Chondrocyte (in vitro differentiated cells): ENCODE data around the gene METTL16. TPM values are rescaled to one million over a fixed set of nuclear protein-coding genes. Genes with fewer than 3 reads are reported as not detected.

Experiments used
- DNase-seq: peaks from one replicate; pipeline ENCODE4 v3.0.0; 2021; ENCODE audit warnings: mixed read lengths, low spot score
- H3K27ac Mint-ChIP-seq: one replicate; pipeline ENCODE4 v1.8.0; 2021; ENCODE audit warnings: mild to moderate bottlenecking, moderate library complexity, mixed read lengths; ENCODE audit not compliant: unreplicated experiment
- H3K27me3 Mint-ChIP-seq: 2 replicates; pipeline ENCODE4 v1.8.0; 2021; ENCODE audit warnings: low read depth, mixed read lengths
- H3K36me3 Mint-ChIP-seq: 2 replicates; pipeline ENCODE4 v1.8.0; 2021; ENCODE audit warnings: low read depth, mixed read lengths
- H3K4me1 Mint-ChIP-seq: 2 replicates; pipeline ENCODE4 v1.8.0; 2021; ENCODE audit warnings: low read depth, mild to moderate bottlenecking, mixed read lengths
- H3K4me3 Mint-ChIP-seq: one replicate; pipeline ENCODE4 v1.8.0; 2021; ENCODE audit warnings: mild to moderate bottlenecking, moderate library complexity, mixed read lengths; ENCODE audit not compliant: unreplicated experiment
- H3K9me3 Mint-ChIP-seq: 2 replicates; pipeline ENCODE4 v1.8.0; 2021; ENCODE audit warnings: low read depth, mixed read lengths
- CTCF ChIP-seq: fragments of 200-600 bp; sonication (generic); IDR thresholded peaks from 2 replicates; pipeline ENCODE4 v1.5.0; 2021; ENCODE audit warnings: antibody characterized with exemption, mild to moderate bottlenecking, moderate library complexity
- total RNA-seq: library from RNA; stranded (reverse); gene quantifications from 3 replicates; pipeline ENCODE4 v1.2.1, GENCODE V29; 2021

The METTL16 gene
- total RNA-seq, 1 donor from 2014 or later: 21.2 TPM

GRCh38 chr17:2482218-2482617, 29.5 kb downstream of the METTL16 start:
- Mint-ChIP-seq H3K9me3 (no peaks in the 10 kb centered on the region), H3K36me3 (peaks cover 4% of the 10 kb centered on the region), H3K27me3 (no peaks in the 10 kb centered on the region), H3K4me3 (no peak overlapping the region), H3K27ac (no peak overlapping the region), H3K4me1 (peaks cover 11% of the 10 kb centered on the region)
- TF ChIP-seq CTCF: no peak
- DNase-seq: no peak

DNA sequence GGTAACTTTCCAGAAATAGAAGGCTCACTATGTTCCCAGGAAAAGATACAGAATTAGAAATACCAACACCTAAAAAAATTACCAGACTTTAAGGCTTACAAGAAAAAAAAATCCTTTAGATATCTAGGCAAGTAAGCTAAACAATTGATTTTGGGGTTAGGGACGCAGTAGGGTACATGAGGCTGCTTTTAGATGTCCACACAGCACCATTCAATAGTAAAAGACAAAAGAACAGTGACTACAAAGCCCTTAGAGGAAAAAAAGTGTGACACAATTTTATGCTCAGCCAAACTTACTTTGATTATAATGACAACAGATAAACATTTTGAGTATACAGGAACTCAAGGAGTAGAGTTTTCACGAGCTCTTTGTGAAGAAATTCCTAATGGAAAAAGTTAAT, 29.9 kb downstream of the METTL16 start:
- Mint-ChIP-seq H3K9me3 (no peaks in the 10 kb centered on the region), H3K4me3 (no peak overlapping the region), H3K36me3 (peaks cover 4% of the 10 kb centered on the region), H3K4me1 (peaks cover 7% of the 10 kb centered on the region), H3K27me3 (no peaks in the 10 kb centered on the region), H3K27ac (no peak overlapping the region)
- no peak for TF ChIP-seq CTCF
- no peak for DNase-seq

DNA sequence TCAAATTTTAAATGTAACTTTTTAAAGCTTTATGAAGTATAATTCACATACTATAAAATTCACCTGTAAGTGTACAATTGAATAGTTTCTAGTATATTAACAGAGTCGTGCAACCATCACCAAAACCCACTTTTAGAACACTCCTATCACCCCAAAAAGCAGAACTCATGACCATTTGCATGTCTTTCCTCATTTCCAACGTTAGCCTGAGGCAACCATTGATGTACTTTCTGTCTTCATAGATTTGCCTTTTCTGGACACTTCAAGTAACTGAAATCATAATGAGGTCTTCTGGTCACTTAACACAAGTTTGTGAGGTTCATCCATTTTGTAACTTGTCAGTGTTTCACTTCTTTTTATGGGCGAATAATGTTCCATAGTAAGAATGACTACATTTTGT, 33.2 kb downstream of the METTL16 start:
- no peak for DNase-seq
- Mint-ChIP-seq H3K9me3 (no peaks in the 10 kb centered on the region), H3K36me3 (peaks cover 18% of the 10 kb centered on the region)

DNA sequence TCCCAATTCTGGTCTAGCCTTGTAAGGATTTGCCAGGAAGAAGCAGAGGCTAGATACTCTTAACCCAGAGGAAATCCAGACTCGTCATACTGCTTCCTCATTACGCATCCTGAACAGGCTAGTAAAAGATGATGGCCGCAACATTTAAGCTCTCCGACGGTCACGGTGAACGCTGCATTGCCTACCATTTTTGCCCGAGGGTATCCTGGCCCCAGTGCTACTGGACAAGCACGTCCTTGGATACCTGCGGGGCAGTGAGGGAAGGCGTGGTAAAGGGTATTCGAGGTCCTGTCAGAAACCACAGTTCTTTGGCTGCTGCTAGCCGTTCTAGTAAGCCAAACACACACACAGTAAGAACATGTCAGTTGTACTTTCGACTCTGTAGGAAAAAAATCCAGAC, 36.6 kb downstream of the METTL16 start:
- Mint-ChIP-seq H3K4me1 (no peaks in the 10 kb centered on the region), H3K9me3 (no peaks in the 10 kb centered on the region), H3K36me3 (peaks cover 26% of the 10 kb centered on the region), H3K4me3 (no peak overlapping the region), H3K27me3 (no peaks in the 10 kb centered on the region), H3K27ac (no peak overlapping the region)
- no peak for DNase-seq
- no peak for TF ChIP-seq CTCF

More for the DNA sequence above, 33.2 kb downstream of the METTL16 start:
- no peaks in the 10 kb centered on the region for H3K27me3 Mint-ChIP-seq
- no peaks in the 10 kb centered on the region for H3K4me1 Mint-ChIP-seq
- no peak for TF ChIP-seq CTCF
- H3K4me3 Mint-ChIP-seq: no peak overlapping the region
- no peak overlapping the region for H3K27ac Mint-ChIP-seq

GRCh38 chr17:2474371-2474770, 37.3 kb downstream of the METTL16 start:
- H3K27me3 Mint-ChIP-seq: no peaks in the 10 kb centered on the region
- no peak for DNase-seq
- H3K4me3 Mint-ChIP-seq: no peak overlapping the region
- TF ChIP-seq CTCF: no peak
- peaks cover 29% of the 10 kb centered on the region for H3K36me3 Mint-ChIP-seq
- no peaks in the 10 kb centered on the region for H3K4me1 Mint-ChIP-seq
- H3K9me3 Mint-ChIP-seq: no peaks in the 10 kb centered on the region
- H3K27ac Mint-ChIP-seq: no peak overlapping the region
